GM18526 (cell line): ENCODE measurements around the gene OBSCN.

Source experiments
- POLR2A ChIP-seq: IDR thresholded peaks from 3 replicates; pipeline ENCODE4 v1.6.1; 2011; ENCODE audit not compliant: insufficient read length; ENCODE audit errors: extremely low read depth

OBSCN gene

GRCh38 chr1:228370439-228370940 lies 162.6 kb downstream of the OBSCN start:
- no peak for TF ChIP-seq POLR2A

GRCh38 chr1:228370941-228371740 lies 163.3 kb downstream of the OBSCN start:
- no peak for TF ChIP-seq POLR2A

- TF ChIP-seq POLR2A = no peak
Measured at GRCh38 chr1:228371741-228372182, 163.9 kb downstream of the OBSCN start.

GRCh38 chr1:228372183-228373003 lies 164.5 kb downstream of the OBSCN start:
- no peak for TF ChIP-seq POLR2A

- no peak for TF ChIP-seq POLR2A
Measured at GRCh38 chr1:228373004-228373680, 165.3 kb downstream of the OBSCN start.

GRCh38 chr1:228373681-228374571 lies 166.1 kb downstream of the OBSCN start:
- TF ChIP-seq POLR2A = no peak

DNA sequence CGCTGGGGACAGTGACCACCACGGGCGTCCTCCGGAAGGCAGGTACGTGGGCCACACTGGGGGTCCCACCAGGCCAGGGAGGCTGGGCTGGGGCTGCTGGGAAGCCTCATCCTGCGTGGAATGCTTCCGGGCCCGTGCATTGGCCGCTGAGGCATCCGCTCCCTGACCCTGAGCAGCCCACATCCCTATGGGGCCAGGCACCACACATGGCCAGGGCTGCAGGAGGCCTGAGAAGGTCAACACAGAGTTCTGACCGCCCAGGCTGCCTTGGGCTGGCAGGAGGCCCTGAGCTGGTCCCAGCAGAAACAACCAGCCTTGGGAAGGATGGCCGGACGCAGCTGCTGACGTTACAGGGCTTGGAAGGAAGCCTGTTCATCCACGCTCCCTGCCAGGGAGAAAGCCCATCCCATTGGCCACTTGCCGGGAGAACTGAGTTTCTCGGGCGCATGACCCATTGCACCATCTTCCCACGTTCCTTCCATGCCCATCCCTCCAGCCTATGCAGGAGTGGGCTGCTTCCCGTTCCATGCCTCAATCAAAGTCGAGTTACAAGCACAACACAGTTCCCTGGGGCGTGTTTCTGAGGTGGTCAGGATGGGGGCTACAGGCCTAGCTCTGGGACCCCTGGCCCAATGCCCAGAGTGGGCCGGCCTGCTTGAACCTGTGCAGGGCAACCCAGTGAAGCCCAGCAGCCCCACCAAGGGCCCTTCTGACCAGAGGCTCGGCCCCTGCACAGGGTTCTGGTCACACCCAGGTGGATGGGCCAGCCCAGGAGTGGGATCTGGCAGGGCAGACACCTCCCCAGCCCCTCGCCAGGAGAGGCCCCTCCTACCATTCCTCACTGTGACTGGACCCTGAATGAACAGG lies 167.1 kb downstream of the OBSCN start:
- no peak for TF ChIP-seq POLR2A

DNA sequence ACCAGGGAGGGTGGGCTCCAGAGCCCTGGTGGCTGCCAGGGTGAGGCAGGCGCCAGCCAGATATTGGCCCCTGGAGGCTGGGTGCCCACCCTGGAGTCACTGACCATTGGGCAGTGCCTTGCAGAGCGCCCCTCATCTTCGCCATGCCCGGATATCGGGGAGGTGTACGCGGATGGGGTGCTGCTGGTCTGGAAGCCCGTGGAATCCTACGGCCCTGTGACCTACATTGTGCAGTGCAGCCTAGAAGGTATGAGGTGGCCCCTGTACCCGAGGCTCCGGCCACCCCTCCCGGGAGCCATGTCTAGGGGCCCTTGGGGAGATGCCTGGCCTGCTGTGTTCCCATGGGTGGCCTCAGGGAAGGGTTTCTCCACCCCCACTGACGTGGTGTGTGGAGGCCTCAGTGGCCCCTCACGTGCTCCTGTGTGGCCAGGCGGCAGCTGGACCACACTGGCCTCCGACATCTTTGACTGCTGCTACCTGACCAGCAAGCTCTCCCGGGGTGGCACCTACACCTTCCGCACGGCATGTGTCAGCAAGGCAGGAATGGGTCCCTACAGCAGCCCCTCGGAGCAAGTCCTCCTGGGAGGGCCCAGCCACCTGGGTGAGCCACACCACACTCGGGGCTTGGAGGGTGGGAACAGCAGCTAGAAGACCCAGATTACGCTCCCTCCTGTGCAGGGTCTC lies 167.9 kb downstream of the OBSCN start:
- no peak for TF ChIP-seq POLR2A

GRCh38 chr1:228376262-228376628 lies 168.4 kb downstream of the OBSCN start:
- no peak for TF ChIP-seq POLR2A

DNA sequence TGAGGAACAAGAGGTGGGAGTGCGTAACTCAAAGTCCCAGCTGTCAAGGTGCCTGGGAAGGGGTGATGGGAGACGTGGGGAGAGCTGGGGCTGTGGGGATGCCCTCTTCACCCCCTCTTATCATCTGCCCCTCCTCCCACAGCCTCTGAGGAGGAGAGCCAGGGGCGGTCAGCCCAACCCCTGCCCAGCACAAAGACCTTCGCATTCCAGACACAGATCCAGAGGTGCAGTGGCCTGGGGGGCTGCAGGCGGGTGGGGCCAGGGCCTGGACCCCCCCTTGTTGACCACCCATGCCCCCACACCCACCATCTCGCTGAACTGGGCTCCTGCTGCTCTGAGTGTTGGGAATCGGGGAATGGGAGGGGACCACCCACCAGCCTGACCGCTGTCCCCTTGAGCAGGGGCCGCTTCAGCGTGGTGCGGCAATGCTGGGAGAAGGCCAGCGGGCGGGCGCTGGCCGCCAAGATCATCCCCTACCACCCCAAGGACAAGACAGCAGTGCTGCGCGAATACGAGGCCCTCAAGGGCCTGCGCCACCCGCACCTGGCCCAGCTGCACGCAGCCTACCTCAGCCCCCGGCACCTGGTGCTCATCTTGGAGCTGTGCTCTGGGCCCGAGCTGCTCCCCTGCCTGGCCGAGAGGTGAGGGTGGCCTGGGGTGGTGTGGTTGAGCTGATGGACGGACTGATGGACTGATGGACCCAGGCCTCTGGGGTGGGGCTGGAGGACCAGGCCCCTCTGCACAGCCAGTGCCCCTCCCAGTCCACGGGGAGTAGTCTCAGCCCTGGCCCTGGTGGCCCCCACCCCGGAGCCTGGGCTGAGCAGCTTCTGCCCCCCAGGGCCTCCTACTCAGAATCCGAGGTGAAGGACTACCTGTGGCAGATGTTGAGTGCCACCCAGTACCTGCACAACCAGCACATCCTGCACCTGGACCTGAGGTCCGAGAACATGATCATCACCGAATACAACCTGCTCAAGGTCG lies 169.1 kb downstream of the OBSCN start:
- no peak for TF ChIP-seq POLR2A

GRCh38 chr1:228377664-228378089 lies 169.8 kb downstream of the OBSCN start:
- no peak for TF ChIP-seq POLR2A
